OCI-LY7 (cell line): ENCODE measurements around the gene POLD2. TPM values are rescaled to one million over a fixed set of nuclear protein-coding genes. Genes with fewer than 3 reads are reported as not detected.

Experiments
- BruUV-seq: library from RNA; stranded (reverse); fragments of 400-500 nt; replicated peaks from 2 replicates; lab custom pipeline; 2021; lab: Mats Ljungman, UMichigan
- CTCF ChIA-PET: fragments of 300-600 bp; sonication (Branson Sonifier 250); formaldehyde crosslinking; loops from one replicate; lab custom pipeline; 2022; ENCODE audit warnings: antibody characterized with exemption; ENCODE audit not compliant: unreplicated experiment; lab: Charles Lee
- POLR2A ChIA-PET: fragments of 300-600 bp; sonication (Branson Sonifier 250); formaldehyde crosslinking; loops from one replicate; lab custom pipeline; 2022; ENCODE audit warnings: antibody characterized with exemption; lab: Charles Lee
- DNase-seq: peaks from one replicate; pipeline ENCODE4 v3.0.0-alpha.2; 2015; ENCODE audit warnings: low spot score
- H2AFZ ChIP-seq: fragments of 200-600 bp; sonication (generic), shearing (Covaris generic); 2 replicates; pipeline ENCODE4 v1.6.1; 2014; ENCODE audit warnings: mild to moderate bottlenecking, antibody characterized with exemption, low read length, moderate library complexity
- H3K27ac ChIP-seq: fragments of 200-600 bp; sonication (generic); 2 replicates; pipeline ENCODE4 v1.5.1; 2014; ENCODE audit warnings: mixed run types, low read depth, mild to moderate bottlenecking, moderate library complexity, low read length, inconsistent platforms; ENCODE audit not compliant: poor library complexity, severe bottlenecking
- H3K36me3 ChIP-seq: fragments of 200-600 bp; sonication (generic); 2 replicates; pipeline ENCODE4 v1.6.1; 2014; ENCODE audit warnings: mild to moderate bottlenecking, antibody characterized with exemption, low read length, moderate library complexity, mixed read lengths; ENCODE audit not compliant: insufficient read depth
- H3K4me1 ChIP-seq: fragments of 200-600 bp; sonication (generic); 2 replicates; pipeline ENCODE4 v1.5.1; 2014; ENCODE audit warnings: mild to moderate bottlenecking, low read length; ENCODE audit not compliant: insufficient read depth, poor library complexity, severe bottlenecking
- H3K4me2 ChIP-seq: fragments of 200-600 bp; sonication (generic); 2 replicates; pipeline ENCODE4 v1.6.1; 2014; ENCODE audit warnings: mild to moderate bottlenecking, low read length
- H3K4me3 ChIP-seq: fragments of 200-600 bp; sonication (generic); 2 replicates; pipeline ENCODE4 v1.5.1; 2014; ENCODE audit warnings: mild to moderate bottlenecking, low read depth, low read length; ENCODE audit not compliant: poor library complexity, severe bottlenecking
- H3K79me2 ChIP-seq: fragments of 200-600 bp; sonication (generic); 2 replicates; pipeline ENCODE4 v1.6.1; 2016; ENCODE audit warnings: low read depth, mild to moderate bottlenecking, low read length, moderate library complexity, mixed read lengths; ENCODE audit not compliant: insufficient read depth
- H3K9me2 ChIP-seq: fragments of 200-600 bp; sonication (generic); 2 replicates; pipeline ENCODE4 v1.6.1; 2016; ENCODE audit warnings: mild to moderate bottlenecking, low read length, mixed read lengths; ENCODE audit not compliant: insufficient read depth
- H3K9me3 ChIP-seq: fragments of 200-600 bp; sonication (generic); 2 replicates; pipeline ENCODE4 v1.6.1; 2014; ENCODE audit warnings: mild to moderate bottlenecking, mixed run types, low read length, mixed read lengths
- H4K20me1 ChIP-seq: fragments of 200-600 bp; sonication (generic); 2 replicates; pipeline ENCODE4 v1.6.1; 2014; ENCODE audit warnings: mild to moderate bottlenecking, antibody characterized with exemption, low read length, moderate library complexity, mixed read lengths; ENCODE audit not compliant: insufficient read depth
- EZH2phosphoT487 ChIP-seq: fragments of 200-600 bp; sonication (generic); IDR thresholded peaks from 2 replicates; pipeline ENCODE4 v1.6.1; 2018; ENCODE audit warnings: low read depth, borderline replicate concordance, mild to moderate bottlenecking, mixed run types, antibody characterized with exemption, low read length, moderate library complexity, mixed read lengths
- intact Hi-C: fragments of 100-400 bp; cut with micrococcal nuclease; formaldehyde crosslinking; loops from one replicate; pipeline ENCODE4 v1.10.0; 2022; ENCODE audit not compliant: unreplicated experiment
- total RNA-seq, 2 experiments: library from RNA; depleted of rRNA in 1 of 2; stranded (reverse); fragments of >200 nt in 1 of 2; shearing (Covaris generic) in 1 of 2; gene quantifications; 2 replicates each; pipeline ENCODE4 v1.2.3, GENCODE V29; 2014 to 2022
- TF ChIP-seq, protein P1 (sequence below): fragments of 200-600 bp; sonication (generic); conservative IDR thresholded peaks from 2 replicates; pipeline ENCODE4 v1.5.1; 2014; ENCODE audit warnings: mild to moderate bottlenecking, antibody characterized with exemption, low read length, moderate library complexity, mixed read lengths

Gene POLD2
- total RNA-seq, 2 experiments from 2014 or later: 230 to 261 TPM

DNA sequence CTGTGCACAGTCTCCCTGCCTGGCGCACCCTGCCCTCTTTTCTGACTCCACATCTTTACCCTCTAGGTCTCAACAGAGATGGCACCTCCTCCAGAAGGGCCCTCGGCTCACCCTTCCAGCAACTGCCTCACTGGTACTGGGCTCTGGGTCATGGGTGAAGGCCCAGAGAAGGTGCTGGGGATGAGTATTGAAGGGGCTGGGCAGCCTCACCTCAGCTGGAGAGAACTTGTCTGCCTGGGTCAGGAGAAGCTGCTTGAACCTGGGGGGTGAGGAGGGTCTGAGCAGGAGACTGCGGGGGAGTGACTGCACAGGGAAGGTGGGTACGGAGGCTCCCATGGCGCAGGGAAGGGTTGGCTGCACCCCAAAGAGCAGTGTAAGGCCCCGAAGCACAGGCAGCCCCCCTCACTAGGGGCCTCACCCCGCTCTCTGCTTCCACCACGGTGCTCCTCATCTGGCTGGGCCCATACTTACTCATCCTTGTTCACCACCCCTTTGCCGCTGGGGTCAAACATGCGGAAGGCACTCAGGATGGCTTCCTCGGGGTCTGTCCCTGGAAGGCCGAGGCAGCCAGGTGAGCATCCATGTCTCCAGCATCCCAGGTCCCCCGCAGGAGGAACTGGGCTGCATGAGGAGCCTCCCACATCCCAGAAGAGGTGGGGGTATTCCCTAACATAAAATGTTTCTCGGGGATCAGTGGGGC, 16.1 kb upstream of the POLD2 start:
- CTCF ChIA-PET: no interaction called here
- POLR2A ChIA-PET: no interaction called here

DNA sequence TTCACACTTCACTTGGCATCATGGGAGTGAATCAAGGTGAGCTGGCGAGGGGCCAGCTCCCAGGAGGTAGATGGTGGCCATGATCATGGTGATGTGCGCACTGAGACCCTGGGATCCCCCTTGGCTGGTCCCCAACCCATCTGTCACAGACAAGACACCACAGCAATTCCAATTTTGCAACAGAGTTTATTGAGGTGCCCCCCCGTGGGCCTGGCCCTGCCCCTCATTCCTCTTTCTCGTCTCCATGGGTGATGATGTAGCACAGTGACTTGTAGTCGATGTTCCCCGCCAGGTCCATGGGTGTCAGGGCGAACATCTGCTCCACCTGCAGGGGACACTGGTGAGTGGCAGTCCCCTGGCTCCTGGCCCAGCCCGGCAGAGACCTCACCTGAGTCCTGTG, 15.3 kb upstream of the POLD2 start:
- TF ChIP-seq EZH2phosphoT487: no peak
- TF ChIP-seq, protein P1, sequence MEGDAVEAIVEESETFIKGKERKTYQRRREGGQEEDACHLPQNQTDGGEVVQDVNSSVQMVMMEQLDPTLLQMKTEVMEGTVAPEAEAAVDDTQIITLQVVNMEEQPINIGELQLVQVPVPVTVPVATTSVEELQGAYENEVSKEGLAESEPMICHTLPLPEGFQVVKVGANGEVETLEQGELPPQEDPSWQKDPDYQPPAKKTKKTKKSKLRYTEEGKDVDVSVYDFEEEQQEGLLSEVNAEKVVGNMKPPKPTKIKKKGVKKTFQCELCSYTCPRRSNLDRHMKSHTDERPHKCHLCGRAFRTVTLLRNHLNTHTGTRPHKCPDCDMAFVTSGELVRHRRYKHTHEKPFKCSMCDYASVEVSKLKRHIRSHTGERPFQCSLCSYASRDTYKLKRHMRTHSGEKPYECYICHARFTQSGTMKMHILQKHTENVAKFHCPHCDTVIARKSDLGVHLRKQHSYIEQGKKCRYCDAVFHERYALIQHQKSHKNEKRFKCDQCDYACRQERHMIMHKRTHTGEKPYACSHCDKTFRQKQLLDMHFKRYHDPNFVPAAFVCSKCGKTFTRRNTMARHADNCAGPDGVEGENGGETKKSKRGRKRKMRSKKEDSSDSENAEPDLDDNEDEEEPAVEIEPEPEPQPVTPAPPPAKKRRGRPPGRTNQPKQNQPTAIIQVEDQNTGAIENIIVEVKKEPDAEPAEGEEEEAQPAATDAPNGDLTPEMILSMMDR: no peak
- CTCF ChIA-PET: no interaction called here
- POLR2A ChIA-PET: interaction anchor here (1.8 kb wide), 1 partner anchor 11 kb away, joined by 5 read pairs; no protein-coding TSS in a partner anchor

More for the DNA sequence above, 16.1 kb upstream of the POLD2 start:
- Histone ChIP-seq H3K27ac (no peak overlapping the region), H3K4me2 (no peak overlapping the region), H2AFZ (no peak overlapping the region), H3K4me3 (no peak overlapping the region), H3K9me3 (no peaks in the 10 kb centered on the region), H4K20me1 (no peaks in the 10 kb centered on the region), H3K9me2 (no peaks in the 10 kb centered on the region), H3K36me3 (no peaks in the 10 kb centered on the region), H3K79me2 (no peaks in the 10 kb centered on the region), H3K4me1 (no peaks in the 10 kb centered on the region)
- intact Hi-C loops: no loop called here
- BruUV-seq: no TSS peak
- no peak for TF ChIP-seq EZH2phosphoT487
- no peak for DNase-seq

DNA sequence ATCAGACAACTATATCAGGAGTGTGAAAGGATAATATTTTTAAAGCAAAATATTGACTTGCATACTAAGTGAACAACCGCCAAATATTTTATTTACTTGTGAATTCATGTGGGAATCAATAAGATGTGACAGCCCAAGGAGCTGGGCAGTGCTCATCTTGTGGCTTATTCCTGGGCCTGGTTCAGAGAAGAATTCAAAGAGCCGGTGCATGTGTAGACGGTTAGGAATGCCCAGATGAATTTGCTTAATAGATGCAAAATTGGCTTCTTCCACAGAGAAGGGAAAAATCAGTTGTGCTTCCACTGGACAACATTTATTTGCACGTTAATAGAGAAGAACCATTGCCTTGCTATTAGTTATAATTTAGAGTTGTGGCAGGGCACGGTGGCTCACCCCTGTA, 13.4 kb upstream of the POLD2 start:
- BruUV-seq: no TSS peak
- intact Hi-C loops: no loop called here
- Histone ChIP-seq H3K4me1 (no peaks in the 10 kb centered on the region), H2AFZ (no peak overlapping the region), H3K9me2 (no peaks in the 10 kb centered on the region), H4K20me1 (no peaks in the 10 kb centered on the region), H3K27ac (no peak overlapping the region), H3K79me2 (no peaks in the 10 kb centered on the region), H3K4me3 (no peak overlapping the region), H3K9me3 (no peaks in the 10 kb centered on the region), H3K4me2 (no peak overlapping the region), H3K36me3 (no peaks in the 10 kb centered on the region)
- CTCF ChIA-PET: no interaction called here
- TF ChIP-seq, protein P1: no peak
- TF ChIP-seq EZH2phosphoT487: no peak
- POLR2A ChIA-PET: interaction anchor here (0.6 kb wide), 1 partner anchor 55 kb away, joined by 4 read pairs; no protein-coding TSS in a partner anchor
- DNase-seq: no peak

More for the DNA sequence above, 15.3 kb upstream of the POLD2 start:
- intact Hi-C loops: no loop called here
- H3K4me3 ChIP-seq: no peak overlapping the region
- DNase-seq: no peak
- H3K27ac ChIP-seq: no peak overlapping the region
- no peaks in the 10 kb centered on the region for H3K36me3 ChIP-seq
- H3K4me2 ChIP-seq: no peak overlapping the region
- no peak overlapping the region for H2AFZ ChIP-seq
- no TSS peak for BruUV-seq
- H4K20me1 ChIP-seq: no peaks in the 10 kb centered on the region
- H3K9me2 ChIP-seq: no peaks in the 10 kb centered on the region
- no peaks in the 10 kb centered on the region for H3K4me1 ChIP-seq
- H3K9me3 ChIP-seq: no peaks in the 10 kb centered on the region
- H3K79me2 ChIP-seq: no peaks in the 10 kb centered on the region
